ENCODE results near the gene IKBKE.

Gene IKBKE

DNA sequence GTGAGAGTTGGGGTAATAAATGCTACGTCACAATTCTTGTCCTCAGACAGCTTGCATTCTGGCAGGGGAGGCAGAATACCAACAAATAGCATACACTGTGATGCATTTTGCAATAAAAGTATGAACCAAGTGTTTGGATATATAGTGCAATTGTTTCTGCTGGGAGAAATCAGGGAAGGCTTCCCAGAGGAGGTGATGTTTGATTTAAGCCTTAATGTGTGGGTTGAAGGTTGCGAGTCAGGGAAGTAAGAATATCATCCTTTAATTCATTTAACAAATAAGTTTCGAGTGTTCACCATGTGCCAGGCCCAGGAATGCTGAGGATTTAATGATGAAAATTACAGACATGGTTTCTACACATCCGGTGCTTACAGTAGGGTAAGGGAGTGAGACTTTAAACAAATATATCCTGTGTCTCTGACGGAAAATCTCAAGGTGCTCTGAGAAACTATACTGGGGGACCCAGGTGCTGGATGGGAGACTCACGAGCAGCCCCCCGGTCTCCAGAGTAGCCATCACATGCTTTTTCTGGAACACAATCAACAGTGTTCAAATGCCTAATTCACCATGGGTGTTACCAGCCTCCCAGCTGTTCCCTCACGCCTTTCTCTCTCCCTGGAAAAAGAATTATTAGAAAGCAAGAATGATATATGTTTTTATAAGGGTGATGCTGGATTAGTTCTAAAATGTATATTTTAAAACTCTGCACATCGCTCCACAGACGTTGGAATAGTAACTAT, 68.8 kb downstream of the IKBKE start:
- Histone ChIP-seq H3K9me2 (replicated peaks; ENCODE audit: control insufficient read depth, low read length) (no peaks in the 10 kb centered on the region), H3F3A (ENCODE audit: control insufficient read depth, insufficient read depth) (no peaks in the 10 kb centered on the region), H3K9me3 (ENCODE audit: control insufficient read depth, insufficient read depth, low read length) (no peaks in the 10 kb centered on the region), H3K27me3 (ENCODE audit: control insufficient read depth, low read length) (peaks cover 19% of the 10 kb centered on the region; the same call in 1 of the 2 replicates), H3K79me2 (ENCODE audit: control insufficient read depth, low read length) (no peaks in the 10 kb centered on the region), H3K36me3 (ENCODE audit: control insufficient read depth, low read length) (no peaks in the 10 kb centered on the region), H3K4me3 (ENCODE audit: low read length) (no peak overlapping the region), H3K27ac (ENCODE audit: low read depth, low read length) (no peak overlapping the region), H3K4me2 (ENCODE audit: low read length) (no peak overlapping the region), H4K20me1 (ENCODE audit: control insufficient read depth, insufficient read depth, low read depth, low read length) (no peaks in the 10 kb centered on the region), H3K4me1 (ENCODE audit: control insufficient read depth, low read length) (no peaks in the 10 kb centered on the region)
- TF ChIP-seq CTCF (IDR thresholded peaks at IDR 0.05; ENCODE audit: low read depth, low read length, poor library complexity, severe bottlenecking) (no peak), EZH2phosphoT487 (IDR thresholded peaks at IDR 0.05; ENCODE audit: borderline replicate concordance, low read length) (no peak)

DNA sequence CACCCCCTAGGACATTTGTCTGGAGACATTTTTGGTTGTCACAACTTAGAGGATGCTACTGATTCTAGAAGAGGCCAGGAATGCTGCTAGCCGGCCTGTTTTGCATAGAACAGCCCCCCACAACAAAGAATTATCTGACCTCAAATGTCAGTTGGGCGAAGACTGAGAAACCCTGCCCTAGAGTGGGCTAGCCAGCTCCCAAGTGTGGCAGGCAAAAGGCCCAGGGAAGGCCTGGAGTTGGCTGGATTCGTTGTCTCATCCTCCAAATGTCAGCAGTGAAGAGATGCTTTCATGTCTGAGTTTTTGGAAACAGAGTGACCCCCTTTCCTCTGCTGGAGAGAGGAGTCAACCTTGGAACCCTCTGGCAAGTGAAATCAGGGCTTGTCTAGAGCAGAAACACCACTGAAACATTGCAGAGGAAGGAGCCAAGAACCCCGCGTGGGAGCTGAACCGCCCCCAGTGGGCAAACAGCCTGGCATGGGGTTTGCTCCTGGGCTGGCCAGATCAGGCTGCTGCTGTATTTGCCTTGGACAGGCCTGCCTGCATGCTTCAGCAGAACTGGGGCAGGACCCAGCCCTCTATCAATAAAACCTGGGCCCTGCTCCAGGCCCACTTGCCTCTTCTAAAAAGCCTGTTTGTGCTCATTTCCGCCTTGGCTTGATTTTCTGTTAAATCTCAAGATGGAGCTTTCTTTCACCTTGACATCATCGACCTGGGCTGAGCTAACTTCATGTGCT, 69.9 kb downstream of the IKBKE start:
- Histone ChIP-seq H3F3A (ENCODE audit: control insufficient read depth, insufficient read depth) (no peaks in the 10 kb centered on the region), H3K27ac (ENCODE audit: low read depth, low read length) (no peak overlapping the region), H4K20me1 (ENCODE audit: control insufficient read depth, insufficient read depth, low read depth, low read length) (no peaks in the 10 kb centered on the region)

DNA sequence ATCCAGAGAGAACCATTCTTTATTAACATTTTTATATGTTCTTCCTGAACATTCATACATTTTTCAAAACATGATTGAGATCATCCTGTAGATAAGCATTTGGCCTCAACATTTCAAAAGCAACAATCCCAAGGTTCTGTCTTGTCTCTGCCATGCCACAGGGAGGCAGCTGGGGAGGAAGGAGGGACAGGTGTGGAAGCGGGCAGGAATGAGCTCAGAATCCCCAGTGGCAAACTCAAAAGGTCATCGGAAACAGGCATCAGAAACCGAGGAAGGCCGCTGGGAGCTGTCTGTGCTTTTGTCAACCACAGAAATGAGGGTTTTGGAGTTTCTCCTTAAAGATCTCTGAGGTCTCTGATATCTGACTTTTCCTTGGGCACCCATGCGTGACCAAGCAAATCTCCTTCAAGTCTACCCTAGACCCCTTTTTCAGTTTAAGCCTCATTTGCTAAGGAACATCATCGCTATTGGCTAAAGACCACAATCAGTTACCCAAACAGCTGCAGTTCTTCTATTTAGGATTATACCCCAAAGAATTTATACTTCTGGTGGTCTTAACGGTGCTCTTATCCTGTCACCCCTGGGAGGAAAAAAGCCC, 71.1 kb downstream of the IKBKE start:
- Histone ChIP-seq H3K27me3 (ENCODE audit: control insufficient read depth, low read length) (peaks cover 12% of the 10 kb centered on the region; the same call in 1 of the 2 replicates), H3K4me3 (ENCODE audit: low read length) (no peak overlapping the region), H3F3A (ENCODE audit: control insufficient read depth, insufficient read depth) (no peaks in the 10 kb centered on the region), H3K4me1 (ENCODE audit: control insufficient read depth, low read length) (peaks cover 6% of the 10 kb centered on the region), H4K20me1 (ENCODE audit: control insufficient read depth, insufficient read depth, low read depth, low read length) (no peaks in the 10 kb centered on the region), H3K9me2 (replicated peaks; ENCODE audit: control insufficient read depth, low read length) (no peaks in the 10 kb centered on the region), H3K27ac (ENCODE audit: low read depth, low read length) (no peak overlapping the region), H3K4me2 (ENCODE audit: low read length) (no peak overlapping the region), H3K36me3 (ENCODE audit: control insufficient read depth, low read length) (no peaks in the 10 kb centered on the region), H3K79me2 (ENCODE audit: control insufficient read depth, low read length) (no peaks in the 10 kb centered on the region), H3K9me3 (ENCODE audit: control insufficient read depth, insufficient read depth, low read length) (no peaks in the 10 kb centered on the region)
- no peak for TF ChIP-seq CTCF (IDR thresholded peaks at IDR 0.05; ENCODE audit: low read depth, low read length, poor library complexity, severe bottlenecking)
- TF ChIP-seq EZH2phosphoT487 (IDR thresholded peaks at IDR 0.05; ENCODE audit: borderline replicate concordance, low read length), result no peak

More for the DNA sequence above, 69.9 kb downstream of the IKBKE start:
- TF ChIP-seq CTCF (IDR thresholded peaks at IDR 0.05; ENCODE audit: low read depth, low read length, poor library complexity, severe bottlenecking) (no peak), EZH2phosphoT487 (IDR thresholded peaks at IDR 0.05; ENCODE audit: borderline replicate concordance, low read length) (no peak)
- no peak overlapping the region for H3K4me2 ChIP-seq (ENCODE audit: low read length)
- no peak overlapping the region for H3K4me3 ChIP-seq (ENCODE audit: low read length)
- H3K9me3 ChIP-seq (ENCODE audit: control insufficient read depth, insufficient read depth, low read length), result no peaks in the 10 kb centered on the region
- H3K79me2 ChIP-seq (ENCODE audit: control insufficient read depth, low read length), result no peaks in the 10 kb centered on the region
- H3K36me3 ChIP-seq (ENCODE audit: control insufficient read depth, low read length), result no peaks in the 10 kb centered on the region
- H3K4me1 ChIP-seq (ENCODE audit: control insufficient read depth, low read length), result peaks cover 6% of the 10 kb centered on the region
- H3K27me3 ChIP-seq (ENCODE audit: control insufficient read depth, low read length), result peaks cover 17% of the 10 kb centered on the region; the same call in 1 of the 2 replicates
- H3K9me2 ChIP-seq (replicated peaks; ENCODE audit: control insufficient read depth, low read length), result no peaks in the 10 kb centered on the region

Data from DOHH2 (cell line).